Activated CD4-positive, alpha-beta T cell treated with anti-CD3 and anti-CD28 coated beads, Interleukin-2, Interleukin-4, amounts not matched to agents 100 ng/mL and 50 ng/mL, durations not matched to agents 16 hours and 8 hours (primary cell): Measurements from ENCODE around the gene PHF23.

Experiments
- DNase-seq: peaks from one replicate; pipeline ENCODE4 v3.0.0-alpha.2; 2020; ENCODE audit warnings: low spot score

The PHF23 gene

GRCh38 chr17:7239091-7240027 is at the start of gene PHF23:
Gene PHF23 (minus strand): TSS chr17:7239457. CDS start chr17:7239279, 178 bp downstream.
- peak; percentile 99 for DNase-seq

GRCh38 chr17:7285679-7286078 is 46.4 kb upstream of the PHF23 start:
- DNase-seq: no peak

GRCh38 chr17:7284911-7285310 is 45.7 kb upstream of the PHF23 start:
- no peak for DNase-seq

GRCh38 chr17:7283471-7284216 is 44.4 kb upstream of the PHF23 start:
- no peak for DNase-seq

GRCh38 chr17:7282752-7283321 is 43.6 kb upstream of the PHF23 start:
- DNase-seq: no peak

- no peak for DNase-seq
Observed at GRCh38 chr17:7281953-7282751, 42.9 kb upstream of the PHF23 start.

- peak; percentile 89 for DNase-seq
Observed at GRCh38 chr17:7281074-7281952, 42.1 kb upstream of the PHF23 start, which contains the start of gene SLC2A4. Gene SLC2A4 (plus strand): TSS chr17:7281718. CDS start chr17:7281935, 217 bp downstream.

- peak; percentile 83 for DNase-seq
Observed at GRCh38 chr17:7280519-7281073, 41.3 kb upstream of the PHF23 start.

GRCh38 chr17:7279448-7279847 is 40.2 kb upstream of the PHF23 start:
- no peak for DNase-seq

GRCh38 chr17:7266784-7267183 is 27.5 kb upstream of the PHF23 start:
- DNase-seq: no peak

GRCh38 chr17:7263801-7264078 is 24.5 kb upstream of the PHF23 start:
- no peak for DNase-seq

GRCh38 chr17:7262935-7263800 is 23.9 kb upstream of the PHF23 start:
- no peak for DNase-seq

- no peak for DNase-seq
Observed at GRCh38 chr17:7262192-7262934, 23.1 kb upstream of the PHF23 start, which contains the start of gene CLDN7. Gene CLDN7 (minus strand): TSS chr17:7262478. CDS start chr17:7262043, 435 bp downstream.

- DNase-seq: no peak
Observed at GRCh38 chr17:7261379-7262191, 22.3 kb upstream of the PHF23 start.

GRCh38 chr17:7260651-7261378 is 21.6 kb upstream of the PHF23 start:
- no peak for DNase-seq

- DNase-seq: no peak
Observed at GRCh38 chr17:7260151-7260550, 20.9 kb upstream of the PHF23 start.

GRCh38 chr17:7259555-7259889 is 20.3 kb upstream of the PHF23 start:
- no peak for DNase-seq
